ENCODE data around the gene RPL14. TPM values are rescaled to one million over a fixed set of nuclear protein-coding genes. Genes with fewer than 3 reads are reported as not detected.

RPL14 gene
- total and polyA plus RNA-seq, 10 of the 15 experiments (the other 5 are each of a cell fraction or from before 2014, with no cell fraction given) = 530 to 3,008 (median 1,136) TPM

DNA sequence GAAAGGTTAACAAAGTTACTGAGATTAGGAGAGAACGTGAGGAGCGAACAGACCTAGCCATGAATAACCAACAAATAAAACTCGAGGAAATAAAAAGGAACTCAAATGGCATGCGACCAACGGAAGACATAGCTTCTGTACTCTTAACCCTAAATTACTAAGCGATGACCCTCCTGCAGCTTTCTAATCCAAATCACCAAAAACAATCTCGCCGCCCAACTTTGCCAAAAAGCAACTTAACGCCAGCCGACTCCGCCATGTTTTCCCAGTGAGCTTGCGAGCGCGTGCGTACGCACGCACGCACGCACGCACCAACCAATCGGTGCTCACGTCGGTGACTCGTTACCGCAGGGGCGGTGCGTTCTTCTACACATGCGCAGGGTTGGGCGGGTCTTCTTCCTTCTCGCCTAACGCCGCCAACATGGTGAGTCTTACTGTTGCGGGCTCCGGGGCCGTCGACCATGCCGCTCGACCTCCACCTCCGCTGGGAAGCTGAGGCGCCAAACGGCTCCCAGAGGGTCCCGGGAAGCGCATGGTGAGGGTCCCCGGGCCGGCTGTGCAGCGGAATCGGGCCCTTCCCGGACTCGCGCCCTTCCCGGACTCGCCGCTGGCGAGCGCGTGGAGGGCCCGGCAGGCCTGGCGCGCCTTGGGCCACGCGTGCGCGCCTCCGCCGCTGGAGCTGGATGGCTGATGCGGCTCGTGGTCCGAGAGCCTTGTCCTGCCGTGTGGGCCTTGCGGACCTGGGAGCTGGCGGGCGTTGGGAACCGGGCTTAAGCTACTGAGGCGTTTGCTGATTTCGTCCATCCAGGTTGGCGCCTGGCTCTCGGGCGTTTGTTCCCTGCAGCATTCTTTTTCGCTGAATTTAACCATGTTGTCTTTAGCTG lies at the start of gene RPL14 (continued):
- TF ChIP-seq, protein P1, sequence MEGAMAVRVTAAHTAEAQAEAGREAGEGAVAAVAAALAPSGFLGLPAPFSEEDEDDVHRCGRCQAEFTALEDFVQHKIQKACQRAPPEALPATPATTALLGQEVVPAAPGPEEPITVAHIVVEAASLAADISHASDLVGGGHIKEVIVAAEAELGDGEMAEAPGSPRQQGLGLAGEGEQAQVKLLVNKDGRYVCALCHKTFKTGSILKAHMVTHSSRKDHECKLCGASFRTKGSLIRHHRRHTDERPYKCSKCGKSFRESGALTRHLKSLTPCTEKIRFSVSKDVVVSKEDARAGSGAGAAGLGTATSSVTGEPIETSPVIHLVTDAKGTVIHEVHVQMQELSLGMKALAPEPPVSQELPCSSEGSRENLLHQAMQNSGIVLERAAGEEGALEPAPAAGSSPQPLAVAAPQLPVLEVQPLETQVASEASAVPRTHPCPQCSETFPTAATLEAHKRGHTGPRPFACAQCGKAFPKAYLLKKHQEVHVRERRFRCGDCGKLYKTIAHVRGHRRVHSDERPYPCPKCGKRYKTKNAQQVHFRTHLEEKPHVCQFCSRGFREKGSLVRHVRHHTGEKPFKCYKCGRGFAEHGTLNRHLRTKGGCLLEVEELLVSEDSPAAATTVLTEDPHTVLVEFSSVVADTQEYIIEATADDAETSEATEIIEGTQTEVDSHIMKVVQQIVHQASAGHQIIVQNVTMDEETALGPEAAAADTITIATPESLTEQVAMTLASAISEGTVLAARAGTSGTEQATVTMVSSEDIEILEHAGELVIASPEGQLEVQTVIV (IDR thresholded peaks at IDR 0.05; ENCODE audit: borderline replicate concordance, partially characterized antibody) = peak; percentile 44
- TF ChIP-seq SP1 (IDR thresholded peaks at IDR 0.05; ENCODE audit: low read depth, low read length) (peak; percentile 78), RAD21 (IDR thresholded peaks at IDR 0.05; ENCODE audit: insufficient read depth, low read depth, low read length) (no peak), MYC (IDR thresholded peaks at IDR 0.05; ENCODE audit: insufficient read depth, insufficient read length, insufficient replicate concordance, low read length, severe bottlenecking) (peak; percentile 98), RBBP5 (conservative IDR thresholded peaks at IDR 0.05) (no peak), SIN3A (IDR thresholded peaks at IDR 0.05; ENCODE audit: low read depth, low read length) (peak; percentile 72; the same call in 1 of the 2 replicates), LARP7 (IDR thresholded peaks at IDR 0.05) (peak; percentile 91), SMAD5 (IDR thresholded peaks at IDR 0.05; ENCODE audit: low read depth) (peak; percentile 92; the same call in 1 of the 2 replicates), POLR2AphosphoS5 (IDR thresholded peaks at IDR 0.05; ENCODE audit: low read length) (peak; percentile 98), CBFB (IDR thresholded peaks at IDR 0.05; ENCODE audit: low read depth) (no peak; the same call in 1 of the 2 replicates), NFYB (IDR thresholded peaks at IDR 0.05; ENCODE audit: insufficient read depth, low read depth, low read length) (peak; percentile 77), MYB (IDR thresholded peaks at IDR 0.05; ENCODE audit: borderline replicate concordance, low read depth, low read length) (no peak), YBX1 (IDR thresholded peaks at IDR 0.05) (no peak), CREM (IDR thresholded peaks at IDR 0.05; ENCODE audit: low read depth) (peak; percentile 29; the same call in 1 of the 2 replicates), NFXL1 (IDR thresholded peaks at IDR 0.05; ENCODE audit: borderline replicate concordance) (no peak), SRF (IDR thresholded peaks at IDR 0.05; ENCODE audit: low read depth in 2 of 2, low read length in 2 of 2) (no peak), NRF1 (conservative IDR thresholded peaks at IDR 0.05; ENCODE audit: low read depth, low read length) (peak; percentile 75), SMC3 (IDR thresholded peaks at IDR 0.05; ENCODE audit: borderline replicate concordance, low read length) (no peak), SIX5 (IDR thresholded peaks at IDR 0.05; ENCODE audit: low read depth, low read length, severe bottlenecking) (peak; percentile 30), TAF1 (IDR thresholded peaks at IDR 0.05; ENCODE audit: borderline replicate concordance, low read depth, low read length) (peak; percentile 95), MXI1 (IDR thresholded peaks at IDR 0.05; ENCODE audit: low read depth, low read length) (peak; percentile 93)
- TF ChIP-seq, protein P2, sequence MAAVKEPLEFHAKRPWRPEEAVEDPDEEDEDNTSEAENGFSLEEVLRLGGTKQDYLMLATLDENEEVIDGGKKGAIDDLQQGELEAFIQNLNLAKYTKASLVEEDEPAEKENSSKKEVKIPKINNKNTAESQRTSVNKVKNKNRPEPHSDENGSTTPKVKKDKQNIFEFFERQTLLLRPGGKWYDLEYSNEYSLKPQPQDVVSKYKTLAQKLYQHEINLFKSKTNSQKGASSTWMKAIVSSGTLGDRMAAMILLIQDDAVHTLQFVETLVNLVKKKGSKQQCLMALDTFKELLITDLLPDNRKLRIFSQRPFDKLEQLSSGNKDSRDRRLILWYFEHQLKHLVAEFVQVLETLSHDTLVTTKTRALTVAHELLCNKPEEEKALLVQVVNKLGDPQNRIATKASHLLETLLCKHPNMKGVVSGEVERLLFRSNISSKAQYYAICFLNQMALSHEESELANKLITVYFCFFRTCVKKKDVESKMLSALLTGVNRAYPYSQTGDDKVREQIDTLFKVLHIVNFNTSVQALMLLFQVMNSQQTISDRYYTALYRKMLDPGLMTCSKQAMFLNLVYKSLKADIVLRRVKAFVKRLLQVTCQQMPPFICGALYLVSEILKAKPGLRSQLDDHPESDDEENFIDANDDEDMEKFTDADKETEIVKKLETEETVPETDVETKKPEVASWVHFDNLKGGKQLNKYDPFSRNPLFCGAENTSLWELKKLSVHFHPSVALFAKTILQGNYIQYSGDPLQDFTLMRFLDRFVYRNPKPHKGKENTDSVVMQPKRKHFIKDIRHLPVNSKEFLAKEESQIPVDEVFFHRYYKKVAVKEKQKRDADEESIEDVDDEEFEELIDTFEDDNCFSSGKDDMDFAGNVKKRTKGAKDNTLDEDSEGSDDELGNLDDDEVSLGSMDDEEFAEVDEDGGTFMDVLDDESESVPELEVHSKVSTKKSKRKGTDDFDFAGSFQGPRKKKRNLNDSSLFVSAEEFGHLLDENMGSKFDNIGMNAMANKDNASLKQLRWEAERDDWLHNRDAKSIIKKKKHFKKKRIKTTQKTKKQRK (IDR thresholded peaks at IDR 0.05; ENCODE audit: low read depth, low read length) = no peak
- TF ChIP-seq, protein P3, sequence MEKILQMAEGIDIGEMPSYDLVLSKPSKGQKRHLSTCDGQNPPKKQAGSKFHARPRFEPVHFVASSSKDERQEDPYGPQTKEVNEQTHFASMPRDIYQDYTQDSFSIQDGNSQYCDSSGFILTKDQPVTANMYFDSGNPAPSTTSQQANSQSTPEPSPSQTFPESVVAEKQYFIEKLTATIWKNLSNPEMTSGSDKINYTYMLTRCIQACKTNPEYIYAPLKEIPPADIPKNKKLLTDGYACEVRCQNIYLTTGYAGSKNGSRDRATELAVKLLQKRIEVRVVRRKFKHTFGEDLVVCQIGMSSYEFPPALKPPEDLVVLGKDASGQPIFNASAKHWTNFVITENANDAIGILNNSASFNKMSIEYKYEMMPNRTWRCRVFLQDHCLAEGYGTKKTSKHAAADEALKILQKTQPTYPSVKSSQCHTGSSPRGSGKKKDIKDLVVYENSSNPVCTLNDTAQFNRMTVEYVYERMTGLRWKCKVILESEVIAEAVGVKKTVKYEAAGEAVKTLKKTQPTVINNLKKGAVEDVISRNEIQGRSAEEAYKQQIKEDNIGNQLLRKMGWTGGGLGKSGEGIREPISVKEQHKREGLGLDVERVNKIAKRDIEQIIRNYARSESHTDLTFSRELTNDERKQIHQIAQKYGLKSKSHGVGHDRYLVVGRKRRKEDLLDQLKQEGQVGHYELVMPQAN (conservative IDR thresholded peaks at IDR 0.05) = peak; percentile 96

All from GM12878 (cell line).